GM18858 (cell line): ENCODE results near the gene C6orf52.
A peak's percentile ranks its signal among the peaks of the same experiment; 100 is the strongest.
"Not testable (repeated sequence)": the region's sequence is repeated elsewhere in the genome, so short reads cannot be mapped to it uniquely, and the experiment has no call there.

Source experiments
- ATAC-seq: cut with Tn5 transposase; IDR thresholded peaks from one replicate; pipeline ENCODE4 v1.9.1; 2021; ENCODE audit not compliant: unreplicated experiment

The C6orf52 gene

GRCh38 chr6:10694302-10695085 is at the start of gene C6orf52, which contains the start of gene PAK1IP1:
C6orf52 (minus strand) TSS chr6:10694616; CDS start chr6:10687550, 7,066 bp downstream.
PAK1IP1 (plus strand) TSS chr6:10694972; CDS start chr6:10694986, 14 bp downstream.
- peak; percentile 94 for ATAC-seq

GRCh38 chr6:10743515-10743914 is 49.1 kb upstream of the C6orf52 start:
- no peak for ATAC-seq

- no peak for ATAC-seq
Observed at GRCh38 chr6:10742251-10742650, 47.8 kb upstream of the C6orf52 start.

- ATAC-seq: not testable (repeated sequence)
Observed at GRCh38 chr6:10741643-10742042, 47.2 kb upstream of the C6orf52 start.

GRCh38 chr6:10740061-10740460 is 45.6 kb upstream of the C6orf52 start:
- ATAC-seq: no peak

GRCh38 chr6:10736731-10737130 is 42.3 kb upstream of the C6orf52 start:
- ATAC-seq: no peak

GRCh38 chr6:10733863-10734262 is 39.4 kb upstream of the C6orf52 start:
- ATAC-seq: no peak

GRCh38 chr6:10733151-10733715 is 38.8 kb upstream of the C6orf52 start:
- ATAC-seq: no peak

- ATAC-seq: no peak
Observed at GRCh38 chr6:10730254-10730653, 35.8 kb upstream of the C6orf52 start.

GRCh38 chr6:10725716-10726115 is 31.3 kb upstream of the C6orf52 start:
- no peak for ATAC-seq

GRCh38 chr6:10725044-10725443 is 30.6 kb upstream of the C6orf52 start:
- ATAC-seq: no peak

GRCh38 chr6:10723567-10723881 is 29.1 kb upstream of the C6orf52 start:
- no peak for ATAC-seq

GRCh38 chr6:10722820-10723566 is 28.6 kb upstream of the C6orf52 start, which contains the start of gene TMEM14C:
TMEM14C (plus strand) TSS chr6:10723070; CDS start chr6:10724614, 1,544 bp downstream.
- peak; percentile 92 for ATAC-seq

- ATAC-seq: no peak
Observed at GRCh38 chr6:10722570-10722819, 28.1 kb upstream of the C6orf52 start.

- ATAC-seq: no peak
Observed at GRCh38 chr6:10721850-10722569, 27.6 kb upstream of the C6orf52 start.

- not testable (repeated sequence) for ATAC-seq
Observed at GRCh38 chr6:10720960-10721849, 26.8 kb upstream of the C6orf52 start.

- no peak for ATAC-seq
Observed at GRCh38 chr6:10720265-10720959, 26.0 kb upstream of the C6orf52 start.

- no peak for ATAC-seq
Observed at GRCh38 chr6:10719964-10720264, 25.5 kb upstream of the C6orf52 start.

GRCh38 chr6:10719296-10719963 is 25.0 kb upstream of the C6orf52 start:
- ATAC-seq: no peak
